Hematopoietic multipotent progenitor cell (in vitro differentiated cells): ENCODE measurements around the gene SLC25A23. TPM values are rescaled to one million over a fixed set of nuclear protein-coding genes. Genes with fewer than 3 reads are reported as not detected.

ENCODE experiments used
- DNase-seq, 3 donors: peaks; one replicate each; pipeline ENCODE4 v3.0.0-alpha.2; 2011 to 2015; ENCODE audit warnings: low read depth in 2 of 3, low spot score in 2 of 3
- total RNA-seq: library from RNA; depleted of rRNA; stranded (reverse); fragments of >200 nt; gene quantifications from one replicate; pipeline ENCODE4 v1.2.3, GENCODE V29; 2012

The SLC25A23 gene
- total RNA-seq, 1 donor, result 10.8 TPM

DNA sequence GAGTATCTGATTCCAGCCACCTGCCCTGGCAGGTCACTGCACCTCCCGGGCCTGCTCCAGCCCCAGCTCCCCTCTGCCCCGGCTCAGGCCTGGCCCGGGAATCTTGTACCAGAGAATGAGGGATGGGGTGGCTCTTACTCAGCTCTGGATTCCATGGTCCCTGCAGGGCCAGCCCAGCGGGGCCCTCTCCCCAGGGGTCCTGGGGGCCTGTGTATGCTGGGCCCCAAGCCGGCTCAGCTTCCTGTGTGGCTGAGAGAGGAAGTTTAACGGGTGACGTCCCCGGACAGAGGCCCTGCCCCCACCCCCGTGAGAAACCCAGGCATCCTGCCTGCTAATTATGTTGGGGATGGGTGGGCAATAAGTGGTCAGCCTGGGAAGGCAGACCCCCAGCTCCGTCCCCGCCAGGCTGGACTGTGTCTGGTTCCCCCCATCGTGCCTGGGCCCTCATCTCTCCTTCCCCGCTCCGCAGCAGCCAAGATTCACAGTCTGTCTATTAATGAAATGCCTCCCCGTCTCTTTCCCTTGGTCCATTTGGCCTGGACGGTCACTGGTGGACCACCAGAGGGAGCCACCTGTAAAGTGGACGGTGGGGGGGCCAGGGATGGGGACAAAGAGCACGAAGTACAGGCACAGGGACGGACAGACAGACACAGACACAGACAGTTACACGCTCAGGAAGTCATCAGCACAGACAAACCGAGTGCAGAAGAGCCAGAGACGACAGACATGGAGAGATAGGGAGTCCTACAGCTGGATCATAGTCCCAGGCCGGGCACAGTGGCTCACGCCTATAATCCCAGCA lies 22.1 kb upstream of the SLC25A23 start, which contains the start of gene DENND1C:
Gene DENND1C, minus strand, starts transcription at position 247 of the 802 bp plus-strand sequence. Its CDS starts 92 bp downstream, at position 155.
- DNase-seq, result peak; percentile 35 to 83 (median 68)

DNA sequence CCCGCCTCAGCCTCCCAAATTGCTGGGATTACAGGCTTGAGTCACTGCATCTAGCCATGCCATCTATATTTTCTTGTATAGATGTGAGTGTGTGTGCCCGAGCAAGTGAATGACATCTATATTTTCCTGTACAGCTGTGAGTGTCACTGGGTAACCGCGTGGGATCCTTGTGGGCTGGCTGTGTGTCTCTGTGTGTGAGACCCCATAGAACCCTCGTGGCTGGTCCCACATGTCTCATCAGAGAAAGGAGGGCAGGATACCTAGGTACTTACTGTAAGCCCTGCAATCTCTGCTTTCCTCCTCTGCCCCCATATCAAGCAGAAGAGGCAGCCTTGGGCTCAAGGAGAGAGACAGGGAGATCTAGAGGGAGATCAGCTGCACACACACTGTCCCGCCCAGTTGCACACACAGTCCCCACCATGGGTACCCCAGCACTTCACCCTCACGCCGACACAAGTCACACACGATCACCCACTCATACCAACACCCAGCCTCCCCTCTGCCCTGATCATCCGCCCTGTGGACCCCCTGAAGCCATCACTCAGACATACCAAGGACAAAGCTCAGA lies 21.3 kb upstream of the SLC25A23 start:
- no peak for DNase-seq

DNA sequence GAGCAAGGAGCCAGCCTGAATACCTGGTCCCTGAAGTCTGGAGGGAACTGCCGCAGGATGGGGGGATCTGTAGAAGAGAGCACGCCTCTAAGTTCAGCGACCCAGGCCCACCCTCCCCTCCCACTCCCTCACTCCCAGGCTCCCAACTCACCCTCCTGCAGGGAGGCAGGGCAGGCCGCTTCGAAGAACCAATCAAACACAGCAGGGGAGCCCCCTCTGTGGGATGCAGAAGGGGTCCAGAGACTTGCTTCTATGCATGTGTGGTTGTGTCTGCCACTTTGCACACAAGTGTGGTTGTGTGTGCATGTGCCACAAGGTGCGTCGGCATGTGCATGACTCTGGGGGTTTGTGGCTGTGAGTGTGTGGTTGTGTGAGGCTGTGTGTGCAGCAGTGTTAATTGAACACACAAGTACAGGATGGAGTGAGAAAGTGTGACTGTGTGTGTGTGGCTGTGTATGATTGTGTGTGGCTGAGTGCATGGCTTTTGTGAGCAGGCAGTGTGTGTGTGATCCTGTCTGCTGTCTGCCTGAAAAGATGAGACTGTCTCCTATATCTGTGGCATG lies 20.3 kb upstream of the SLC25A23 start:
- no peak for DNase-seq

DNA sequence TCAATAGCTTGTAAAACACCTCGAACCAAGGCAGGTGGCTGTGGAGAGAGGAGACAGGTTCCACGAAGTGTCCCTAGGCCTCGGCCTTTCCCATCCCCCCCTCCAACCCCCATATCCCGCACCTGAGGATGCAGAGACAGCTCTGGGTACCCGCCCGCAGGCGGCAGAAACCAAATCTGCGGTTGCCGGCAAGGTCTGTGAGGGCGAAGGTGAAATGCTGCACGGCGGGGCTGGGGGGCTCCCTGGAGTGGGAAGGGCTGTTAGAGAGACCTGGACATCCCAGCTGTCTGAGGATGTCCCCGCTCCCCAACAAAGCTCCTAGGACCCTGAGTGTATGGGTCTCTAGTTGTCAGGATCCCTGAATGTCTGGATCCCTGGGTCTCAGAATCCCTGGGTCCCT lies 19.2 kb upstream of the SLC25A23 start:
- DNase-seq, result no peak

DNA sequence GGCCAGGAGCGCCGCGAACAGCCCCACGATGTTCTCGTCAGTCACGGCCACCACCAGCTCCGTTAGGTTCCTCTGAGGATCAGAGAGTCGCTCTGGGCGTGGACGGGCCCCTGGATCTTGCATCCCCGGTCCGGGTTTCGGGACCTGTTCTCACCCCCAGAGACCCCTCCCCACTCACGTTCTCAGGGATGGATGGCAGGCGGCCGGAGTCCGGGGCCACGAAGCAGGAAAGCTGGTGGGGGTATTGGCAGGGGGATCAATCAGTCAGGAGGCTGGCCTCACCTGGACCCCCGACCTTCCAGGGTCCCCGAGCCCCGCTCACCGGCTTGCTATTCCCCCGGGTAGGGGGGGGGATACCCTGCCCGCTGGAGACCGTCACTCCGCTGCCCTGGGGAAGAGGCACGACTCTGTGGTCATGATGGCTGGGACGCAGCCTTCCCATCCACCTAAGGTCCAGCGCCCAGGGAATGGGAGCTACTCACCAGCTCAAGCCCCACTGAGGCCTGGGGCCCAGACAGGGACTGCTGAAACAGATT lies 17.4 kb upstream of the SLC25A23 start:
- DNase-seq, result no peak

- DNase-seq, result peak; percentile 38 to 51 (median 50)
Observed at GRCh38 chr19:6476155-6476895, 16.7 kb upstream of the SLC25A23 start.

- no peak for DNase-seq
Observed at GRCh38 chr19:6475321-6476108, 15.9 kb upstream of the SLC25A23 start.

DNA sequence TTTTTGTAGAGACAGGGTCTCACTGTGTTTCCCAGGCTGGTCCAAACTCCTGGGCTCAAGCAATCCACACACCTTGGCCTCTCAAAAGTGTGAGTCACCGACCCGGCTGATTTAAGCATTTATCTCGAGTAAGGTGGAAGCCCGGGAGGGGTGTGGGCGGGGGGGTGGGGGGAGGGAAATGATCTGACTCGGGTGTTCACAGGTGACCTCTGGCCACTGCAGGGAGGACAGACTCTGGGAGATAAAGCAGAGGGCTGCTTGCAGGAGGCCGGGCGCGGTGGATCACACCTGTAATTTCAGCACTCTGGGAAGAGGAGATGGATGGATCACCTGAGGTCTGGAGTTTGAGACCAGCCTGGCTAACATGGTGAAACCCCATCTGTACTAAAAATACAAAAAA lies 14.1 kb upstream of the SLC25A23 start:
- DNase-seq, result no peak

DNA sequence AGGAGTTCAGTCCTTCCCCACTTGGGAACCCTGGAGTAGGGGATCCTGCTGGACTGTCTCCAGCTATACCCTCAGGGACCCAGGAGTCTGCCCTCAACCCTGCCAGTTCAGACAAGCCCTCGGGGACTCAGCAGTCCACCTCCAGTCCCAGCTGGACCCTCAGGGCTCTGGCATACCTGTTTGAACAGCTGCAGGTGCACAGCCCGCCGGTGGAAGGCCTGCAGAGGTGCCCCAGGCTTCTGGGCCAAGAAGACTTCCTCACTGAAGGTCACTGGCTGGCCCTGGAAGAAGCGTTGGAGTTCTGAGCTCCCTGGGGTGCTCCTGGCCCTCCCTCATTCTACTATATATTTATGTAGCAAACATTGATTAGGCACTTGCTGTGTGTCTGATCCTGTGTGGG lies 13.1 kb upstream of the SLC25A23 start:
- no peak for DNase-seq

GRCh38 chr19:6471076-6471475 lies 11.5 kb upstream of the SLC25A23 start:
- no peak for DNase-seq

DNA sequence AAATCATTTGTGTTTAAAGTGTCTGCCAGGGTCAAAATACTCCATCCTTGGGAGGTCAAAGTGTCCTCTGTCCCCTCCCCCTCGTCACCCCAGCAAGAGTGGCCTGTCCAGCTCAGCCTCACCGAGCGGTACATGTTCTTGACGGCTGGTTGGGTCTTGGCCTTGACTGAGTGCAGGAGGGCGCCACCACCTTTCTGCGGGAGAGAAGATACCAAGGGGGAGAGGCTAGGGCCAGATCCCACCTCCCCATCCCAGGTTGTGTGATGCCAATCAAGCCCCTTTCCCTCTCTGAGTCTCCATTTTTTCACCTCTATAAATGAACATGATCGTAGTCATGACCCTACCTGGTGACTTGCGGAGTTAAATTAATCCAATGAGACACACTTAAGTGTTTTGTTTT lies 10.6 kb upstream of the SLC25A23 start:
- DNase-seq, result no peak

DNA sequence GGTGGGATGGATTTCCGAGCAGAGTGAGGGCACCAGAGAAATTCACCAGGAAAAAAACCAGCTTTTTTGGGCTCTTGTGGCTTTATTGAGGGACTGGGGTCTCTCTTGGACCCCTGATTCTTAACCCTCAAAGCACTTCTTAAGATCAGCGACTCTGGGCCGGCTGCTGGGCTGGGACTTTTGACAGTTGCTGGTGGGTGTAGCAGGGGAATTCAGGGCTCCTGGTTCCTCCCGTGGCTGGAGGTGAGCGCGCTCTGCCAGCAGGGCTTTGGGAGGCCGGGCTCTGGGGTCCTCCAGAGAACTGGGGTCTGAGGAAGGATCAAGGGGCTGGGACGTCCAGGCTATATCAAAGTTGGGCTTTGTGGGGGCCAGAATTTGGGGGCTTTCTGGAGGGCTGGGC lies 7.8 kb upstream of the SLC25A23 start:
- DNase-seq, result no peak

DNA sequence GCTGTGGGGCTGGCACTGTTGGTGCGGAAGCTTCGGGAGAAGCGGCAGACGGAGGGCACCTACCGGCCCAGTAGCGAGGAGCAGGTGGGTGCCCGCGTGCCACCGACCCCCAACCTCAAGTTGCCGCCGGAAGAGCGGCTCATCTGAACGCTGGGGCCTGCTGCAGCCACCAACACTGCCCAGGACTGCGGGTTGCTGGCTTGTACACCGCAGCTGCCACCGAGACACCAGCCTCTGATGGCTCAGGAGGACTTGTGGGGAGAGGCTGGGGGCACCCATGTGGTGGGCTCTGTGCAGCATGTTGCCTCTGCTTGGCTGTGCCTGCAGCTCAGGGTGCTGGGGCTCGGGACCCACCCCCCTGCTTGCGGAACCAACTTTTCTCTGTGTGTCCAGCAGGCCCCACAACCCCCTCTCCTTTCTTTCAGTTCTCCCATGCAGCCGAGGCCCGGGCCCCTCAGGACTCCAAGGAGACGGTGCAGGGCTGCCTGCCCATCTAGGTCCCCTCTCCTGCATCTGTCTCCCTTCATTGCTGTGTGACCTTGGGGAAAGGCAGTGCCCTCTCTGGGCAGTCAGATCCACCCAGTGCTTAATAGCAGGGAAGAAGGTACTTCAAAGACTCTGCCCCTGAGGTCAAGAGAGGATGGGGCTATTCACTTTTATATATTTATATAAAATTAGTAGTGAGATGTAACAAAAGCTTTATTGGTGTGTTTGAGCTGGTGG lies 7.1 kb upstream of the SLC25A23 start:
- no peak for DNase-seq

- DNase-seq, result no peak
Observed at GRCh38 chr19:6465663-6466062, 6.1 kb upstream of the SLC25A23 start.

DNA sequence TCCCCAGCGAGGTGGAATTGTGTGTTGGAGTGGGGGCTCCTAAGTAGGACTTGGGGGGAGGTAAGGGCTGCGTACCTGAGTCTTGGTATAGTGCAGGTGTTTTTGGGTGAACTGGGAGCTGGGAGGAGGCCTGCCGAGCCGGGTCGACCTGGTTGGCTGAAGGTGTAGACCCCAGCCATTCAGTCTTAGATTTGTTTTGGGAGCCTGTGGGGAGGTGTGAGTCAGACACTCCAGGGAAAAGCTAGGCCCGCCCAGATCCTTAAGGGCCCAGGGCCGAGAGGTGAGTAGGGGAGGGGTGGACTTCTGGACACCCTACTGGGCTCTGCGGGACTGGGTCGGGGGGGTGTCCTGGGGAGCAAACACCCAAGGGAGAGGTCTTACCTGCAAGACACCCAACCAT lies 5.4 kb upstream of the SLC25A23 start:
- DNase-seq, result no peak

- DNase-seq, result no peak
Observed at GRCh38 chr19:6464070-6464873, 4.7 kb upstream of the SLC25A23 start, which contains the start of gene CRB3. Gene CRB3, plus strand, starts transcription at chr19:6464271. Its CDS starts 431 bp downstream, at chr19:6464702.

DNA sequence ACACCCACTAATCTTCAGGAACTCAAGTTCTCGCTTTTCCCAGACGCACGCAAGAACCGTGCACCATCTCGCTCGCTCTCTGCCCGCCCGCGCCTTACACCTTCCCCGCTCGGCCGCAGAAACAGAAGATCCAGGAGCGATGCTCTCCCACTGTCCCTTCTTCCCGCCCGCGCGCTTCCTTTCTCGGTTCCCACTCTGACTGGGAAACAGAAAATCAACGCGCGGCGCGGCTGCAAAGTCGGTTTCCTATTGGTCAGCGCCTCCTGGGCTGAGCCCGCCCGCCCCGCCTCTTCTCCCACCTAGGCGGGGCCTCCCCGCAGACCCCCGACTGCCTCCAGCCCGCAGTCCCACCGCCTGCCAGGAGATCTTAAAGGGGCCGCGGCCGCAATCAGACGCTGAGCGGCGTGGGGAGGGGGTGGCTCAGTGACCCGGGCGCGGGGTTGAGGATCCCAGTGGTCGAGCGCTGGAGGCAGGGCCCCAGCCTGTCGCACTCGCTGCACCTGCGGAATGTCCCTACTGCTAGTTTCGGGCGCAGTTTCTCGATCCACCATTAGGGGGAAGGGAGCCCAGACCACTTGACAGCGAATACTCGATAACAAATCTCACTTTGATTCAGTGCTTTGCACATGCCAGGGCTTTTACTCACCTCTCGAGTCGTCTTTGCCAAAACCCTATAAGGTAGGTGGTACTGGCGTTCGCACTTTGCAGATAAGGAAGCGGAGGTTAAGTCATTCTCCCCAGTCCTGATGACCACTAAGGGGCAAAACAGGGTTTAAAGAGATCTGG lies 700 bp upstream of the SLC25A23 start:
- peak; percentile 95 to 99 (median 97) for DNase-seq
